HG03520 (cell line): ENCODE measurements around the gene MGAT4B.

Experiments used
- ATAC-seq: cut with Tn5 transposase; IDR thresholded peaks from one replicate; pipeline ENCODE4 v1.9.1; 2021; ENCODE audit warnings: mild to moderate bottlenecking, moderate library complexity; ENCODE audit not compliant: unreplicated experiment

The MGAT4B gene

GRCh38 chr5:179749857-179750508, 56.7 kb downstream of the MGAT4B start:
- ATAC-seq = no peak

GRCh38 chr5:179747811-179748210, 58.9 kb downstream of the MGAT4B start:
- no peak for ATAC-seq
